SW 1271 (cell line): ENCODE results near the gene PPP1R1B.

Experiments used
- DNase-seq, 2 experiments: peaks; one replicate each; lab custom pipeline; 2025; lab: John Stamatoyannopoulos, UW

Gene PPP1R1B

DNA sequence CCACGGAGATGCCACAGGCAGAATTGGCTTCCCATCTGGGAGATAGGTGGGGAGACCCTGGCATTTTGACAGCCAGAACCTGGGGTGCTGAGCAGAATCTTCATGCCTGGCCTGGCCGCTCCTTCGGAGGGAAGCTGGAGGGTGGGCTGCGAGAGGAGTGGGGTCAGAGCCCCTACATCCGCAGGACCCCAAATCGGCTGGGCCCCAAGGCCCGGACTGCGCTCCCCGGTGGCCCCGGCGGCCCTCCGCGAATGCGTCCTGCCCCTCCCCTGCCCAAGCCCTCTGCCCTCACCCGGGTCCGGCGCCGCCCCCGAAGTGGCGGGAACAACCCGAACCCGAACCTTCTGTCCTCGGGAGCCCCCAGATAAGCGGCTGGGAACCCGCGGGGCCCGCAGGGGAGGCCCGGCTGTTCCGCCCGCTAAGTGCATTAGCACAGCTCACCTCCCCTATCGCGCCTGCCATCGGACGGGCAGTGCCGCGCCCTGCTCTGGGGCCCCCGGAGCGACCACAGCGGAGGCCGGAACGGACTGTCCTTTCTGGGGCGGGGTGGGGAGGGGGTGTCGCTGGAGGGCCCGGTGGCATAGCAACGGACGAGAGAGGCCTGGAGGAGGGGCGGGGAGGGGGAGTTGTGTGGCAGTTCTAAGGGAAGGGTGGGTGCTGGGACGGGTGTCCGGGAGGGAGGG, 40.7 kb downstream of the PPP1R1B start:
- DNase-seq, result no peak

- peak in 1 of 2 experiments; percentile 7 for DNase-seq
Measured at GRCh38 chr17:39667945-39668924, 41.5 kb downstream of the PPP1R1B start, which contains the start of gene PNMT. Gene PNMT (plus strand): TSS chr17:39668453. CDS start chr17:39668476, 23 bp downstream.

GRCh38 chr17:39669897-39670735, 43.4 kb downstream of the PPP1R1B start:
- DNase-seq, result no peak

GRCh38 chr17:39670746-39671145, 44.0 kb downstream of the PPP1R1B start:
- no peak for DNase-seq

DNA sequence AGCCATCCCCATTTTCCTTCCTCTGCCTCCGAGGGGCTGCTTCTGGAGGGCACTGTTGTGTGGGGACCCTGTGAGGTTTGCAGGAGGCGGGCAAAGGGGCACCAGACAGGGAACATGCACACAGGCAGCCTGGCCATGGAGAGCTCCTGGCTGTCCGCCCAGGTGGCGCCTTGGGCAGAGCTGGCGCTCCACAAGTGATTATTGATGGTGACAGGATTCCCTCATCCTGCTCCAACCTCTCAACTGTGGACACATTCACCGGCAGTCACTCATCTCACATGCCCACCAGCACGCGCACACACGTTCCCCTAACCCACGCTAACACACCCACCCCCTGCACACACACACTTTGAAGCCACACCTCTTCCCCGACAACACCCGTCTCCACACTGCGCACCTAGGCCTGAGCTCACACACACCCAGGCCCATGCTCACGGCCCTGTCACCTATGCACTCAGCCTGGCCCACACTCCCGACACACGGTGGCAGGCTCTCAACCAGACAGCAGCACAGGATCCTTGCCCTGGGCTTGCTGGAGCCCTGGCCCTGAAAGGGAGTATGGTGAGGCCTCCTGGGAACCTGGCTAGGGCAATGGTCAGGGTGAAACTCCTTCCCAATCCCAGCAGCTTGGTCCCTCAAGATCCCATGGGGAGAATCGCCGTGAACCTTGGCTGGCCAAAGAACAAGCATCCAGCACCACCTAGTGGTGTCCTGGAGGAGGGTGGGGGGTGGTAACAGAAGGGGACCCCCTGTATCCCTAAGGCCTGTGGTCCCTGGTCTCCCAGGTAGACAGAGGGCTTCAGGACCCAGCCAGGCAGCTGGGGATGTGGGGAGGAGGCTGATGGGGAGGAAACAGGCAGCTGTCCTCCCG, 45.1 kb downstream of the PPP1R1B start:
- peak in 1 of 2 experiments; percentile 8 for DNase-seq

GRCh38 chr17:39672522-39673334, 46.0 kb downstream of the PPP1R1B start:
- no peak for DNase-seq

DNA sequence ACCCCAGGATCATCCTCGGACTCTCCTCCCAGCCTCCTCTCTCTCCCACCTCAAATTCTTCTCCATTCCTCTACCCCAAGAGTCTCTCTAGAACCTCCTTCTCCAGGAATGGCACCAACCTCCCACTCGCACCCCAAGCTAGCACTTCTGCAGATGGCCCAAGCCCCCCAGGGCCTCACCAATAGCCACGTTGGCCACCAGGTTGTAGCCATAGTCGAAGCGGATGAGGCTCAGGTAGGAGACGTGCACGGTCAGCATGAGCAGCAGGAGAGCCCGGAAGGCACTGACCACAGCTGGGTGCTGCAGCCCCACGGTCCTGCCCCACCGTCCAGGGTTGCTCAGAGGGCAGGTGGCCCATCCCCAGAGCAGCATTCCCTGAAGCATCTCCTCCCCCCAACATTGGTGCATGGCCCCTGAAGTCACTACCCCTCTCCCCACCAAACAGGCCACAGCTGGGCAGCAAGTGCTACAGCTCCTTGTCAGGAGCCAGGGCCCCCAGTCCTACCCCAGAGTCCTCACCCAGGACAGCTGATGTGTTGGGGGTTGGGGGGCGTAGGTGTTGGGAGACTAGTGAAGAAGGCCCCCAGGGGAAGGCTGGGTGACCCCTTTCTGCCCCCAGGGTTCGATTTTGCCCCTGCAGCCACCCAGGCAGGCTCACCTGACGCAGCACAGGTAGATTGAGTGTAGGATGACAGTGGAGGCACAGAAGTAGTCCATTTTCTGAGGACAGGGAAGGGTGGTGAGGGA, 46.8 kb downstream of the PPP1R1B start:
- DNase-seq, result no peak

DNA sequence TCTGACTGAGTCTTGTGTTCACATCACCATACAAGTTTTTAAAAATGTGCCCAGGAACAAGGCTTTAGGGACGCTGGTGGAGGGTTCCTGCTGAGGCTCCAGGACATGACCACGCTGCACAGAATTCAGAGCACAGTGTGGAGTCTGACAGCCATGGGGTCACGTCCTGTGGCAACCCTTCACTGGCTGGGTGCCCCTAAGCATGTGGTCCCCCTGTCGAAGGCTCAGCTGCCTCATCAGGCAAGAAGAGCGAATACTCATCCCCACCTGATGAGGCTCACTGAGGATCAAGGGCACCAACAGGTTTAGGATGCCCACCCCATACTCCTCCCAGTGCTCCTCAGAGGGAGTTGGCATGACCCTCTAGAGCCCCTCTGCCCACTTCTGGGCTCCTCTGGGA, 47.4 kb downstream of the PPP1R1B start:
- DNase-seq, result no peak

- DNase-seq, result no peak
Measured at GRCh38 chr17:39674702-39675389, 48.1 kb downstream of the PPP1R1B start.

- no peak for DNase-seq
Measured at GRCh38 chr17:39675390-39676082, 48.8 kb downstream of the PPP1R1B start.

DNA sequence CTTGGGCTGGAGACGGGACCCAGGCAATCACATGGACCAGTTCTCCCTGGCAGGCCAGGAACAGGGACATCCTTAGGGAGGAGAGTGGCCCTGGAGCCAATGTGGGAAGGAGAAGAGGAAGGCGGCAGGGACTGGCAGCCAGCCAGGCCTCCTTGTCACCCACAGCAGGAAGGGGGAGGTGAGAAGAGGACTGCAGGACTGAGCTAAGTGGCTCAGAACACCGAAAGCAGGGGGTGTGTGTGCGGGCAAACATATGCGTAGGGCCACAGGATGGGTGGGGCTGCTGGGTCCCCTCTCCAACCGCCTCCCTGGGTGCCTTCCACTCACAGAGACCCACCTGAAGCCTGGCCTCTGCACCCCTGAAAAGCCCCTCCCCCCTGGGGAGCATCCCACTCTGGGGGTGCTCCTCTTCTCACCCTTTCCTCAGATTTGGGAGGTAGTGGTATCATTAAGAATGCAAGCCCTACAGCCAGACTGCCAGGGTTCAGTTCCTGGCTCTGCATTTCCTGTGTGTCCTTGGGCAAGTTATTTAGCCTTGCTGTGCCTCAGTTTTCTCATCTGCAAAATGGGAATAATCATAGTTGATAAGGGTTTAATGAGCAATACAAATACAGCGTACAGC, 49.6 kb downstream of the PPP1R1B start:
- no peak for DNase-seq

DNA sequence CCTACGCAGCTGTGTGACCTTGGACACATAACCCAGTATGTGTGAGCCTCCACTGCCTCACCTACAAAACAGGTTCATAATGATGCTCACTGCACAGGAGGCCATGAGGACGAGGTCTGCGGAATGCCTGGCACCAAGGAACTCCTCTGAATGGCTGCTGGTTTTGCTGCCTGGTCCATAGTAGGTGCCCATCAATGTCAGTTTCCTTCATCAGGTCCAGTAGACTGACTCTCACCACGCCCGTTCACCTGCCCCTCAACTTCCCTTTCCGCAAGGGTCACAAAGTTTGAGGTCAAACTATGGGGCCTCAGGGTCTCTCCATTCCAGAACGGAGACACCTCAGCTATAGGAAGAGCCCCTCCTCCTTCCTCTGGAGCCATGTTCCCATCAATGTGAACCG, 50.3 kb downstream of the PPP1R1B start:
- DNase-seq, result no peak

DNA sequence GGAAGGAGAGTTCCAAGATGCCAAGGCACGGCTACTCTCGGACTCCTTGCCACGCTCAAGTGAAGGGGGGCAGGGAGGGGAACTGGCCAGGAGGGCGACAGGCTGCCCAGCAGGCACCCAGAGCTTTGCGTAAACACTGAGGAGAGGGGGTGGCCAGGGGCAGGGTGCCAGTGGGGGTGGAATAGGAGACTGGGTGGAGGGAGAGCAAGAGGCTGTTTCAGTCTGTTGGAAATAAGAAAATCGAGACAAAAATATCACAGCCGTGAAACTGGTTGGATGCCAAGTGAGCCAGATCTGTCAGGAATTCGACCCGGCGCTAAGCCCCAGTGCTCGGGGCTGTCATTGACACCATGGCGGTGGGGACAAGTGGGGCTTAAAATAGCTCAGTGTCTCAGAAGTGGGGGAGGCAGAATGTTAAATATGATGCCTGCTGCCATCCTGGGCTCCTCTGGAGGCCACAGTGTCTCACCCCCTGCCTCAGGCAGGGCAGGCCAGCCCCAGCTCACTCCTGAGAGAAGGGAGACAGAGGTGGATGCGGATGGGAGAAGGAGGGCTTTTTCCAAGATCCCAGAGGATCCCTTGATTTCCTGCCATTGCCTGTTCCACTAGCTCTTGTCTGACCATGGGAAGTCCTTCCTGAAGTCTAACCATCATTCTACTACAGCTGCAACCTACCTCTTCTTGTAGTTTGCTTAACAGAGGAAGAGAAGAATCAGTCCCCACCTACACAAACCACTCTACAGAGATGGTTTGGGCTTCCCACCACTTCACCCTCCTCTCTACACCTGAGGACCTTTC, 51.0 kb downstream of the PPP1R1B start:
- DNase-seq, result no peak

DNA sequence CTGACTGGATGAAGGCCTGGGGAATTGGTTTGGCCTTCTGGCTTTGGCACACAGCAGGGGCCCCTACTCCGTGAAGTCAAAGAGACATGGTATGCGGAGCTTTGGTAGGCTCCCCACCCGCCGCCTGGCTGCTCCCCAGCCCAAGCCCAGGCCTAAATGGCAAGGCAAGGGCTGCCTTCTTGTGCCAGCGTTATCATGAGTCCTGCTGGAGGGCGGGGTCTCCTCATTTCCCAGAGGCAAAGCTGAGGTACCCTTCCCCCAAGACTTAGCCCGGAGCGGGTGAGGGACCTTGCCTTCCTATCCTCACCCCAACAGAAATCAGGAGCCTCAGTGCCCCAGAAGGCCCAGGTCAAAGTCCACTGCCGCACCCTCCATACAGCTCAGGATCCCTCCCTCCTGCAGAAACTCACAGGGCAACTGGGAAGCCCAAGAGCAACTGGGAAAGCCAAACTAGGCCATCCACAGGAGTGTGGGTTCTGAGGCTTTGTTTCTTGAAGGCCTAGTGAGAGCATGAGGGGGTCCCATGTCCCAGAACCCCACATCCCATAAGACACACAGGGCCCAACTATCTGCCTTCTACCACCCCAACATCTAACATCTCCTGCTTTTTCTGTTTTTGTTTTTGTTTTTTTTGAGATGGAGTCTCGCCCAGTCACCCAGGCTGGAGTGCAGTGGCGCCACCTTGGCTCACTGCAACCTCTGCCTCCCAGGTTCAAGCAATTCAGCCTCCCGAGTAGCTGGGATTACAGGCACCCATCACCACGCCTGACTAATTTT, 51.8 kb downstream of the PPP1R1B start:
- DNase-seq, result no peak

GRCh38 chr17:39679521-39680192, 52.9 kb downstream of the PPP1R1B start:
- no peak for DNase-seq
